Tibial nerve (tissue), 4 donors: ENCODE measurements around the gene SYCE3. TPM values are rescaled to one million over a fixed set of nuclear protein-coding genes. Genes with fewer than 3 reads are reported as not detected.
"Not testable (repeated sequence)": the region's sequence is repeated elsewhere in the genome, so short reads cannot be mapped to it uniquely, and the experiment has no call there.

Experiments used
- DNase-seq, 2 donors: peaks; one replicate each; pipeline ENCODE4 v3.0.0-alpha.2; 2019; ENCODE audit warnings: low spot score in 2 of 2
- H3K27ac ChIP-seq, 4 donors: fragments of 200-600 bp; sonication (generic) in 3 of 4; one replicate each; pipeline ENCODE4 v1.5.1; 2017 to 2019; ENCODE audit warnings: mild to moderate bottlenecking in 1 of 4
- H3K27me3 ChIP-seq, 2 donors: fragments of 200-600 bp; sonication (generic) in 1 of 2; one replicate each; pipeline versions ENCODE4 v1.5.1 to v1.6.0; 2017 to 2019
- H3K36me3 ChIP-seq, 3 donors: fragments of 200-600 bp; sonication (generic); one replicate each; pipeline ENCODE4 v1.5.1; 2018 to 2019
- H3K4me1 ChIP-seq, 4 donors: fragments of 200-600 bp; sonication (generic) in 3 of 4; one replicate each; pipeline ENCODE4 v1.5.1; 2017 to 2019
- H3K4me3 ChIP-seq, 4 donors: fragments of 200-600 bp; sonication (generic) in 3 of 4; one replicate each; pipeline ENCODE4 v1.5.1; 2017 to 2019; ENCODE audit warnings: mild to moderate bottlenecking in 1 of 4, moderate library complexity in 1 of 4
- H3K9me3 ChIP-seq, 4 donors: fragments of 200-600 bp; sonication (generic) in 3 of 4; one replicate each; pipeline ENCODE4 v1.5.1; 2017 to 2019
- EP300 ChIP-seq, 2 donors: sonication (generic); formaldehyde crosslinking; IDR thresholded peaks; one replicate each; pipeline ENCODE4 v1.6.1; 2017; ENCODE audit warnings: antibody characterized with exemption in 2 of 2, mild to moderate bottlenecking in 1 of 2
- POLR2A ChIP-seq, 2 donors: fragments of 450-650 bp; IDR thresholded peaks; one replicate each; pipeline ENCODE4 v1.6.1; 2017; ENCODE audit warnings: antibody characterized with exemption in 2 of 2, mild to moderate bottlenecking in 2 of 2, moderate library complexity in 2 of 2
- WGBS, 2 donors: methylation state at CpG; one replicate each; pipeline ENCODE4 v1.1.5; 2018; 5-methylcytosine and 5-hydroxymethylcytosine counted together
- total RNA-seq, 4 donors: library from RNA; depleted of rRNA; stranded (reverse); fragments of >200 nt; gene quantifications; one replicate each; pipeline ENCODE4 v1.1.0, GENCODE V29; 2016
- TF ChIP-seq, protein P1 (sequence below), 5 experiments: fragments of 200-600 bp in 3 of 5; fragments of 450-650 bp in 2 of 5; sonication (generic) in 3 of 5; IDR thresholded peaks; one replicate each; pipeline ENCODE4 v1.5.1; 2016 to 2019; ENCODE audit warnings: antibody characterized with exemption in 5 of 5, mild to moderate bottlenecking in 3 of 5, moderate library complexity in 2 of 5

SYCE3 gene
- total RNA-seq, 4 donors from 2014 or later, result not detected

DNA sequence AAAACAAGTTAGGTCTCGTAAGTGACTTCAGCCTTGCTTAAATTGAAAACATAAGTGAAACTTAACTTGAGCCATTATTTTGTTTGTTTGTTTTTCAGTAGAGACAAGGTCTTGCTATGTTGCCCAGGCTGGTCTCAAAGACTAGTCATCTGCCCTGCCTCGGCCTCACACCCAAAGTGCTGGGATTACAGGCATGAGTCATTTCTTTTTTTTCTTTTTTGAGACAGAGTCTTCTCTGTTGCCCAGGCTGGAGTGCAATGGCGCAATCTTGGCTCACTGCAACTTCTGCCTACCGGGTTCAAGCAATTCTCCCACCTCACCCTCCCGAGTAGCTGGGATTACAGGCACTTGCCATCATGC lies 21.1 kb downstream of the SYCE3 start:
- H3K9me3 ChIP-seq, H3K4me3 ChIP-seq, H3K36me3 ChIP-seq, DNase-seq: not testable (repeated sequence)
- peak in 1 of 2 donors; percentile 62 for TF ChIP-seq EP300 (IDR thresholded peaks at IDR 0.05)
- WGBS, 2 donors, result 39 to 53% methylated on average over 5 of the region's 5 CpGs
- Histone ChIP-seq H3K27ac (peak overlapping the region in 3 of 4 donors; percentile 41 to 89 (median 83)), H3K4me1 (peaks cover 0 to 37% (median 25%) of the 10 kb centered on the region in 4 donors), H3K27me3 (peaks cover 0 to 31% of the 10 kb centered on the region in 2 donors)

DNA sequence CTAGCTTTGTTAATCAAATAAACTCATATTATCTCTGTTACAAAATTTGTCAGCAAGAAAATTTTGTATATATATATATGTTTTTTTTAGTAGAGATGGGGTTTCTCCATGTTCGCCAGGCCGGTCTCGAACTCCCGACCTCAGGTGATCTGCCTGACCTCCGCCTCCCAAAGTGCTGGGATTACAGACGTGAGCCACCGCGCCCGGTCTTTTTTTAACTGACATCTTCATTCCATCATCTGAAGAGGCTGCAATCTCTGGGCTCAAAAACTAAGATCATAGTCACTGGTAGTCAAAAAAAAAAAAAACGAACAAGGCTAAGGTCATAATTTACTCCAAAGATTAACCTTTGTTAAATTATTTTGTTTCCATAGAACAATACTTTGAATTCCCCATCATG lies 22.3 kb downstream of the SYCE3 start:
- peak overlapping the region in 3 of 4 donors; percentile 80 to 89 (median 83) for H3K27ac ChIP-seq
- DNase-seq, result no peak
- no peaks in the 10 kb centered on the region for H3K9me3 ChIP-seq
- no peaks in the 10 kb centered on the region for H3K36me3 ChIP-seq
- peaks cover 0 to 18% of the 10 kb centered on the region in 2 donors for H3K27me3 ChIP-seq
- peaks cover 0 to 37% (median 25%) of the 10 kb centered on the region in 4 donors for H3K4me1 ChIP-seq
- 82 to 85% methylated on average over 10 of the region's 10 CpGs for WGBS, 2 donors
- no peak overlapping the region for H3K4me3 ChIP-seq
- TF ChIP-seq EP300 (IDR thresholded peaks at IDR 0.05), result no peak
- TF ChIP-seq POLR2A (IDR thresholded peaks at IDR 0.05), result no peak
- TF ChIP-seq, protein P1, sequence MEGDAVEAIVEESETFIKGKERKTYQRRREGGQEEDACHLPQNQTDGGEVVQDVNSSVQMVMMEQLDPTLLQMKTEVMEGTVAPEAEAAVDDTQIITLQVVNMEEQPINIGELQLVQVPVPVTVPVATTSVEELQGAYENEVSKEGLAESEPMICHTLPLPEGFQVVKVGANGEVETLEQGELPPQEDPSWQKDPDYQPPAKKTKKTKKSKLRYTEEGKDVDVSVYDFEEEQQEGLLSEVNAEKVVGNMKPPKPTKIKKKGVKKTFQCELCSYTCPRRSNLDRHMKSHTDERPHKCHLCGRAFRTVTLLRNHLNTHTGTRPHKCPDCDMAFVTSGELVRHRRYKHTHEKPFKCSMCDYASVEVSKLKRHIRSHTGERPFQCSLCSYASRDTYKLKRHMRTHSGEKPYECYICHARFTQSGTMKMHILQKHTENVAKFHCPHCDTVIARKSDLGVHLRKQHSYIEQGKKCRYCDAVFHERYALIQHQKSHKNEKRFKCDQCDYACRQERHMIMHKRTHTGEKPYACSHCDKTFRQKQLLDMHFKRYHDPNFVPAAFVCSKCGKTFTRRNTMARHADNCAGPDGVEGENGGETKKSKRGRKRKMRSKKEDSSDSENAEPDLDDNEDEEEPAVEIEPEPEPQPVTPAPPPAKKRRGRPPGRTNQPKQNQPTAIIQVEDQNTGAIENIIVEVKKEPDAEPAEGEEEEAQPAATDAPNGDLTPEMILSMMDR (IDR thresholded peaks at IDR 0.05), result no peak

DNA sequence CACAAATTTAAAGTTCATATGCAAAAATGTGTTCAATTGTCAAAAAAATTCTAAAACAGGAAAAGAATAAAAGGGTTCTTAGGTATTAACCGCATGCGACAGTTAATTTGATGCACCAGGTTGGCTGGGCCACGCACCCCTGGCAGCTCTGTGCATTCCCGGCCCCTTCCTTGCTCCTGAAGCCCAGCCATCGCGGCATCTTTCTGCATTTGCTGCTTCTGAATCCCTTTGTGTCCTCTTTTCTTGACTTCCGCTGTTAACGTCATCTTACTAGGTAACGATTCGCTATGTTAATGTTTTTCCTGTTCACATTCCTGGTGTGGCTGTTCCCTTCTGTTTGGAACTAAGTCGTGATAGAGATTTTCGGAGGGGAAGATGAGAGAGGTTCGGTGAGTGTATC lies 25.0 kb downstream of the SYCE3 start:
- Histone ChIP-seq H3K36me3 (no peaks in the 10 kb centered on the region), H3K9me3 (no peaks in the 10 kb centered on the region), H3K27me3 (peaks cover 0 to 26% of the 10 kb centered on the region in 2 donors), H3K4me3 (no peak overlapping the region), H3K4me1 (peaks cover 0 to 30% (median 17%) of the 10 kb centered on the region in 4 donors), H3K27ac (peak overlapping the region in 3 of 4 donors; percentile 80 to 89 (median 82))
- WGBS, 2 donors, result 80 to 84% methylated on average over 13 of the region's 13 CpGs
- TF ChIP-seq POLR2A (IDR thresholded peaks at IDR 0.05) (no peak), EP300 (IDR thresholded peaks at IDR 0.05) (no peak)
- TF ChIP-seq, protein P1 (IDR thresholded peaks at IDR 0.05), result no peak
- DNase-seq, result no peak

DNA sequence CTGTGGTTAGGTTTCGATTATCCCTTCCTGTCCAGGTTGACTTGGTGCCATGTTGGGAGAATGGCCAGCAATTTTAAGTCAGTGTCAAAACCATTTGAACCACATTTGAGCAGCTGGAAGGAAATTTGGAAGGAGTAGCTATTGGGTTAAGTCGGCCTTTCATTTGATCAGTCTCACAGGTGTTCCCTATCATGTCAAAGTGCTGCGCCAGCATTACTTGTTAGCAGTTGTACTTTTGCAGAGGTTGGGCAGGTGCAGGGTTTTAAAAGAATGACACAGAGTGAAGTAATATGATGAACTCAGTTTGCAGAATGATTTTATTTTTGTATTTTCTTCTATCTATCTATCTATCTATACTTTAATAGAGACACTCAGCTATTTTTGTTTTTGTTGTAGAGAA lies 26.5 kb downstream of the SYCE3 start:
- TF ChIP-seq, protein P1 (IDR thresholded peaks at IDR 0.05), result no peak
- TF ChIP-seq EP300 (IDR thresholded peaks at IDR 0.05) (no peak), POLR2A (IDR thresholded peaks at IDR 0.05) (no peak)
- no peaks in the 10 kb centered on the region for H3K9me3 ChIP-seq
- no peak overlapping the region for H3K4me3 ChIP-seq
- 78 to 89% methylated on average over 3 of the region's 3 CpGs for WGBS, 2 donors
- H3K27ac ChIP-seq, result no peak overlapping the region
- no peak for DNase-seq
- H3K36me3 ChIP-seq, result no peaks in the 10 kb centered on the region
- H3K27me3 ChIP-seq, result peaks cover 3 to 42% of the 10 kb centered on the region in 2 donors
- peaks cover 0 to 41% (median 28%) of the 10 kb centered on the region in 4 donors for H3K4me1 ChIP-seq

DNA sequence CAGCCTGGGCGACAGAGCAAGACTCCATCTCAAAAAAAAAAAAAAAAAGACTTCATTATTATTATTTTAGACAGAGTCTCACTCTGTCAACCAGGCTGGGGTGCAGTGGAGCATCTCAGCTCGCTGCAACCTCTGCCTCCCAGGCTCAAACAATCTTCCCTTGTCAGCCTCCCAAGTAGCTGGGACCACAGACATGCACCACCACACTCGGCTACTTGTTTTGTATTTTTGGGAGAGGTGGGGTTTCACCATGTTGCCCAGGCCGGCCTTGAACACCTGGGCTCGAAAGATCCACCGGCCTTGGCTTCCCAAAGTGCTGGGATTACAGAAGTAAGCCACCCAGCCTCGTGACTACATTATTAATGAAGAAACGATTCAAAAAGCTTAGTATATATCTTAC lies 27.6 kb downstream of the SYCE3 start:
- WGBS, 2 donors, result 85 to 88% methylated on average over 8 of the region's 8 CpGs
- DNase-seq, result no peak
- H3K27me3 ChIP-seq, result peaks cover 3 to 53% of the 10 kb centered on the region in 2 donors

More for the DNA sequence above, 27.6 kb downstream of the SYCE3 start:
- H3K36me3 ChIP-seq, result no peaks in the 10 kb centered on the region
- TF ChIP-seq POLR2A (IDR thresholded peaks at IDR 0.05), result no peak
- TF ChIP-seq EP300 (IDR thresholded peaks at IDR 0.05), result no peak
- TF ChIP-seq, protein P1 (IDR thresholded peaks at IDR 0.05), result no peak
- H3K4me3 ChIP-seq, result no peak overlapping the region
- H3K9me3 ChIP-seq, result no peaks in the 10 kb centered on the region
- peaks cover 0 to 44% (median 36%) of the 10 kb centered on the region in 4 donors for H3K4me1 ChIP-seq
- H3K27ac ChIP-seq, result no peak overlapping the region
